Loucy (cell line): ENCODE measurements around the gene HADHB.

Experiments used
- EZH2phosphoT487 ChIP-seq: fragments of 200-600 bp; IDR thresholded peaks from 2 replicates; pipeline ENCODE4 v1.6.1; 2018; ENCODE audit warnings: antibody characterized with exemption, mild to moderate bottlenecking, moderate library complexity, borderline replicate concordance
- TF ChIP-seq, protein P1 (sequence below): fragments of 200-600 bp; sonication (generic); conservative IDR thresholded peaks from 2 replicates; pipeline ENCODE4 v1.5.1; 2014; ENCODE audit warnings: mild to moderate bottlenecking, antibody characterized with exemption, low read length

DNA sequence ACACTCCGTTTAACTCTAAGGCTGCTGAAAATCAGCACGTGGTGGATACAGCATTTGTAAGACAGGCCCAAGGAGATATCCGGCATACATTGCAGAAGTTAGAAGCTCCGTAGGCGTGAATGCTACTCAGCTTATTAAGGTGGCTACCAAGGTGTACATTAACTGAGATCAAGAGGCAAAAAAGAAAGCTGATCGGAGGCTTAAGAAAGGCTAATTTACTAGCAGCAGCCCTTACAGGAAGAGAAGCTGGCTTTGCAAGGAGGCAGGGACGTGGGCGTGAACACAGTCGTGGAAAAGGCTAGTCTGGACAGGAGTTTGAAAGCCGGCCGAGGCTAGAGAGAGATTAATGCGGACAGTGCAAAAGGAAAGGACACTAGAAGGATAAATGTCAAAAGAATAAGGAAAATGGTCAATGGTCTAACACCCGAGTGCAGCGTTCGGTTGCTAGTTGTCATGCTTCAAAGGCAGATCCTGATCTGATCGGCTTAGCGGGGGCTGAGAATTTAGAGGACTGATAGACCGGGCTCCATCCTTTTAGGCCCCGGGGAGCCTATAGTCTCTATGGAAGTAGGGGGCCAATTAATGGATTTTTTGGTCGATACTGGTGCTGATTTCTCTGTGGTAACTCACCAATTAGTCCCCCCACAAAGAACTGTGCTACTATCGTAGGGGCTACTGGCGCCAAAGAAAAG lies 55.6 kb downstream of the HADHB start:
- TF ChIP-seq, protein P1, sequence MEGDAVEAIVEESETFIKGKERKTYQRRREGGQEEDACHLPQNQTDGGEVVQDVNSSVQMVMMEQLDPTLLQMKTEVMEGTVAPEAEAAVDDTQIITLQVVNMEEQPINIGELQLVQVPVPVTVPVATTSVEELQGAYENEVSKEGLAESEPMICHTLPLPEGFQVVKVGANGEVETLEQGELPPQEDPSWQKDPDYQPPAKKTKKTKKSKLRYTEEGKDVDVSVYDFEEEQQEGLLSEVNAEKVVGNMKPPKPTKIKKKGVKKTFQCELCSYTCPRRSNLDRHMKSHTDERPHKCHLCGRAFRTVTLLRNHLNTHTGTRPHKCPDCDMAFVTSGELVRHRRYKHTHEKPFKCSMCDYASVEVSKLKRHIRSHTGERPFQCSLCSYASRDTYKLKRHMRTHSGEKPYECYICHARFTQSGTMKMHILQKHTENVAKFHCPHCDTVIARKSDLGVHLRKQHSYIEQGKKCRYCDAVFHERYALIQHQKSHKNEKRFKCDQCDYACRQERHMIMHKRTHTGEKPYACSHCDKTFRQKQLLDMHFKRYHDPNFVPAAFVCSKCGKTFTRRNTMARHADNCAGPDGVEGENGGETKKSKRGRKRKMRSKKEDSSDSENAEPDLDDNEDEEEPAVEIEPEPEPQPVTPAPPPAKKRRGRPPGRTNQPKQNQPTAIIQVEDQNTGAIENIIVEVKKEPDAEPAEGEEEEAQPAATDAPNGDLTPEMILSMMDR = no peak
- no peak for TF ChIP-seq EZH2phosphoT487
